Fibroblast of skin of abdomen (primary cell): ENCODE results near the gene C12orf75.

Source experiments
- DNase-seq: peaks from one replicate; pipeline ENCODE4 v3.0.0-alpha.2; 2013

C12orf75 gene

GRCh38 chr12:105419606-105420005, 89.1 kb downstream of the C12orf75 start:
- no peak for DNase-seq

DNA sequence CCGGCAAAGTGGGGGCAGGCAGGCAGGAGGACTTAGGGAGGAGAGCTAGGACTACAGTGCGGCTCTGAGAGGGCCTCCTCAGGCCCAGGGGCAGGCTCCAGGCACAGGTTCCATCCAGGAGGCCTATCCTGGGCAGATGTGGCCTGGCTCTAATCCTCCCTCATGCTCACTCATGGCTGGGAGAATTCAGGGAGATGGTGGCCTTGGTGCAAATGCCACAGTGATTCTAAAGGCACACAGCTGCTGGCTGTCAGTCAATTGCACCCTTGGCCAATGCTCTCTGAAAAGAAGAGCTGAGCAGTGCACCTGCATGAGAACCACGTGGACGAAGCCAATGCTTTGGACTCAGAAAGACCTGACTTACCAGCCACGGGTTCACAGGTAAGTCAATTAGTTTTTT, 89.6 kb downstream of the C12orf75 start:
- no peak for DNase-seq

- DNase-seq: peak; percentile 77
Observed at GRCh38 chr12:105420659-105421240, 90.3 kb downstream of the C12orf75 start.
